ENCODE data around the gene SLC35A3.
A peak's percentile ranks its signal among the peaks of the same experiment; 100 is the strongest.
"Not testable (repeated sequence)": the region's sequence is repeated elsewhere in the genome, so short reads cannot be mapped to it uniquely, and the experiment has no call there.

The SLC35A3 gene

GRCh38 chr1:99963041-99963795 lies 6.6 kb upstream of the SLC35A3 start:
- Mint-ChIP-seq H3K27ac (no peak overlapping the region), H3K4me1 (ENCODE audit: low read depth) (peaks cover 4% of the 10 kb centered on the region), H3K9me3 (no peaks in the 10 kb centered on the region), H3K27me3 (ENCODE audit: low read depth) (no peaks in the 10 kb centered on the region), H3K36me3 (ENCODE audit: low read depth) (no peaks in the 10 kb centered on the region), H3K4me3 (no peak overlapping the region)

DNA sequence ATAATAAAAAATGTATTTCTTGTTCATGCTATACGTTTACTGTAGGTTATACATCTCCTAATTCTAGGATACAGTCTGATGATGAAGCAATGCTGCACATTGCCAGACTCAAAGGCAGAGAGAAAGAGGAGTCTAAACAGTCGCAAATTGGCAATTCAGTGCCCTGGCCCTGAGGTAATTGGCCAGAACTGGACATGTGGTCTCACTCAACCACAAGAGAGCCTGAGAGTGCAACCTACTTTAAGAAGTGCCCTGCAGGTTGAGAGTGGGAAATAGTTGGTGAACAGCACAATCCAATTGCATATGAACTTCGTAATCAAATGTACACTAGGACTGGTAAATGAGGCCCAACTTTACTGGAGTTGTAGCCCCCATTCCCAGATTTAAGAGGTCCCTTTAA lies 5.0 kb upstream of the SLC35A3 start:
- no peaks in the 10 kb centered on the region for H3K36me3 Mint-ChIP-seq (ENCODE audit: low read depth)
- H3K4me3 Mint-ChIP-seq, result no peak overlapping the region
- H3K27me3 Mint-ChIP-seq (ENCODE audit: low read depth), result no peaks in the 10 kb centered on the region
- H3K27ac Mint-ChIP-seq, result no peak overlapping the region
- H3K9me3 Mint-ChIP-seq, result no peaks in the 10 kb centered on the region
- peaks cover 11% of the 10 kb centered on the region for H3K4me1 Mint-ChIP-seq (ENCODE audit: low read depth)

- no peak overlapping the region for H3K27ac Mint-ChIP-seq
- H3K4me1 Mint-ChIP-seq (ENCODE audit: low read depth), result peaks cover 16% of the 10 kb centered on the region
- no peak overlapping the region for H3K4me3 Mint-ChIP-seq
- peaks cover 4% of the 10 kb centered on the region for H3K36me3 Mint-ChIP-seq (ENCODE audit: low read depth)
- no peaks in the 10 kb centered on the region for H3K27me3 Mint-ChIP-seq (ENCODE audit: low read depth)
- H3K9me3 Mint-ChIP-seq, result no peaks in the 10 kb centered on the region
Measured at GRCh38 chr1:99965646-99966375, 4.0 kb upstream of the SLC35A3 start.

DNA sequence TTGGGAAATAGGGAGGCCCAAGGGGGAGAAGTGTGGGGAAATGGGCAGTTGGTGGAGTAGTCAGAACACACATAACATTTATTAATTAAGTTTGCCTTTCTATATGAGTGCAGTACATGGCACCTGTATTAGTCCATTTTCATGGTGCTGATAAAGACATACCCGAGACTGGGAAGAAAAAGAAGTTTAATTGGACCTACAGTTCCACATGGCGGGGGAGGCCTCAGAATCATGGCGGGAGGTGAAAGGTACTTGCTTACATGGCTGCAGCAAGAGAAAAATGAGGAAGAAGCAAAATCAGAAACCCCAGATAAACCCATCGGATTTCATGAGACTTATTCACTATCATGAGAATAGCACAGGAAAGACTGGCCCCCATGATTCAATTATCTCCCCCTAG lies 1.6 kb upstream of the SLC35A3 start:
- H3K4me3 Mint-ChIP-seq, result peak overlapping the region; percentile 50
- no peaks in the 10 kb centered on the region for H3K9me3 Mint-ChIP-seq
- no peak overlapping the region for H3K27ac Mint-ChIP-seq
- no peaks in the 10 kb centered on the region for H3K27me3 Mint-ChIP-seq (ENCODE audit: low read depth)
- H3K4me1 Mint-ChIP-seq (ENCODE audit: low read depth), result peaks cover 23% of the 10 kb centered on the region
- peaks cover 4% of the 10 kb centered on the region for H3K36me3 Mint-ChIP-seq (ENCODE audit: low read depth)

- Mint-ChIP-seq H3K36me3 (ENCODE audit: low read depth) (peaks cover 4% of the 10 kb centered on the region), H3K27me3 (ENCODE audit: low read depth) (no peaks in the 10 kb centered on the region), H3K9me3 (no peaks in the 10 kb centered on the region), H3K4me3 (peak overlapping the region; percentile 74), H3K4me1 (ENCODE audit: low read depth) (peaks cover 23% of the 10 kb centered on the region), H3K27ac (peak overlapping the region; percentile 76)
Measured at GRCh38 chr1:99969260-99969728, 502 bp upstream of the SLC35A3 start.

GRCh38 chr1:99970713-99971255 lies 988 bp downstream of the SLC35A3 start:
- Mint-ChIP-seq H3K9me3 (no peaks in the 10 kb centered on the region), H3K27ac (peak overlapping the region; percentile 93), H3K27me3 (ENCODE audit: low read depth) (no peaks in the 10 kb centered on the region), H3K4me1 (ENCODE audit: low read depth) (peaks cover 25% of the 10 kb centered on the region), H3K36me3 (ENCODE audit: low read depth) (peaks cover 8% of the 10 kb centered on the region), H3K4me3 (peak overlapping the region; percentile 99)

DNA sequence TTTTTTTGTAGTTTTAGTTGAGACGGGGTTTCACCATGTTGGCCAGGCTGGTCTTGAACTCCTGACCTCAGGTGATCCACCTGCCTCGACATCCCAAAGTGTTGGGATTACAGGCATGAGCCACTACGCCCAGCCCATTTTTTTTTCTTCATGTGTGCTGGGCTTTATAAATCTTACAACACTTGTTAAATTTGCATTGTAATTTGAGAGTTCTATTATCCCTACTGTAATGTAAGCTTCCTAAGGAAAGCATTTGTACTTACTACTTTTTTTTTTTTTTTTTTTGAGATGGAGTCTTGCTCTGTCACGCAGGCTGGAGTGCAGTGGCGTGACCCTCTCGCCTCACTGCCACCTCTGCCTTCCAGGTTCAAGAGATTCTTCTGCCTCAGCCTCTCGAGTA lies 2.3 kb downstream of the SLC35A3 start:
- not testable (repeated sequence) for H3K27ac Mint-ChIP-seq; H3K9me3 Mint-ChIP-seq; H3K36me3 Mint-ChIP-seq (ENCODE audit: low read depth); H3K27me3 Mint-ChIP-seq (ENCODE audit: low read depth); H3K4me3 Mint-ChIP-seq
- peaks cover 25% of the 10 kb centered on the region for H3K4me1 Mint-ChIP-seq (ENCODE audit: low read depth)

DNA sequence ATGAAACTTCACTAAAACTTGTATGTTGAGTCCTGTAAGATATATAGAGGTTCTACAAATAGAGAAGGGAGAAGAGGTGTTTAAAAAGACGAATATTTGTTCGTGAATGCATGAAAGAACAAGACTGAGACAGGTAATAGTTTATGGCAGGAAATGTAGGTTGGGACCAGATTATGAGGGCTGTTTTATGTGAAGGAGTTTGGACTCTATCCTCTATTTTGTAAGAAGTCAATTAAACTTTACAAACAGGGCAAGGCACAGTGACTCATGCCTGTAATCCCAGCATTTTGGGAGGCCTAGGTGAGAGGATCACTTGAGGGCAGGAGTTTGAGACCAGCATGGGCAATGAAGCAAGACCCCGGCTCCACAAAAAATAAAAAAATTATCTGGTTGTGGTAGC lies 5.7 kb downstream of the SLC35A3 start:
- H3K9me3 Mint-ChIP-seq, result no peaks in the 10 kb centered on the region
- H3K36me3 Mint-ChIP-seq (ENCODE audit: low read depth), result peaks cover 4% of the 10 kb centered on the region
- H3K4me1 Mint-ChIP-seq (ENCODE audit: low read depth), result peaks cover 14% of the 10 kb centered on the region
- H3K27me3 Mint-ChIP-seq (ENCODE audit: low read depth), result no peaks in the 10 kb centered on the region
- no peak overlapping the region for H3K4me3 Mint-ChIP-seq
- no peak overlapping the region for H3K27ac Mint-ChIP-seq

- not testable (repeated sequence) for H3K27me3 Mint-ChIP-seq (ENCODE audit: low read depth); H3K4me1 Mint-ChIP-seq (ENCODE audit: low read depth); H3K36me3 Mint-ChIP-seq (ENCODE audit: low read depth); H3K4me3 Mint-ChIP-seq; H3K9me3 Mint-ChIP-seq; H3K27ac Mint-ChIP-seq
Measured at GRCh38 chr1:99977326-99977725, 7.5 kb downstream of the SLC35A3 start.

GRCh38 chr1:99978218-99978617 lies 8.4 kb downstream of the SLC35A3 start:
- H3K4me3 Mint-ChIP-seq, result no peak overlapping the region
- peaks cover 2% of the 10 kb centered on the region for H3K4me1 Mint-ChIP-seq (ENCODE audit: low read depth)
- no peaks in the 10 kb centered on the region for H3K27me3 Mint-ChIP-seq (ENCODE audit: low read depth)
- no peaks in the 10 kb centered on the region for H3K9me3 Mint-ChIP-seq
- no peak overlapping the region for H3K27ac Mint-ChIP-seq
- peaks cover 6% of the 10 kb centered on the region for H3K36me3 Mint-ChIP-seq (ENCODE audit: low read depth)

- Mint-ChIP-seq H3K4me3 (no peak overlapping the region), H3K36me3 (ENCODE audit: low read depth) (peaks cover 6% of the 10 kb centered on the region), H3K27ac (no peak overlapping the region)
Measured at GRCh38 chr1:99979091-99979490, 9.3 kb downstream of the SLC35A3 start.

DNA sequence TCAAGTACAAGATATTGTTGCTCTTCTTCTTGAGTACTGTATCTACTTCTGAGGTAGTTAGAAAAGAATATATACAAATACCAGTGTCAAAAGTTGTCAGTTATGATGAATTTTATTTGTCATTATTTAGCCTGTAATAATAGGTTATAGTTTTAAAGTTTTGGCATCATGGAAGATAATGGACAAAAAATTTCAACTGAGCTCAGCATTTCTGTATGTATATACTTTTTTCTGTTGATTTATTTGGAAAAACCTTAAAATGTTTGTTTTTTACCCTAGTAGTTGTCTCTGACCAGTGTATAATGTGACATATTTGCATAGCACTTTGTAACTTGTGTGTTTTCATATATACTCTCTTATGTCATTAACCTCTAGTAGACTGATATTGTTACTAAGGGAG lies 11.1 kb downstream of the SLC35A3 start:
- no peaks in the 10 kb centered on the region for H3K27me3 Mint-ChIP-seq (ENCODE audit: low read depth)
- H3K4me3 Mint-ChIP-seq, result no peak overlapping the region
- peaks cover 2% of the 10 kb centered on the region for H3K36me3 Mint-ChIP-seq (ENCODE audit: low read depth)
- no peaks in the 10 kb centered on the region for H3K9me3 Mint-ChIP-seq
- H3K27ac Mint-ChIP-seq, result no peak overlapping the region
- peaks cover 4% of the 10 kb centered on the region for H3K4me1 Mint-ChIP-seq (ENCODE audit: low read depth)

More at GRCh38 chr1:99979091-99979490, 9.3 kb downstream of the SLC35A3 start:
- peaks cover 2% of the 10 kb centered on the region for H3K4me1 Mint-ChIP-seq (ENCODE audit: low read depth)
- H3K9me3 Mint-ChIP-seq, result no peaks in the 10 kb centered on the region
- no peaks in the 10 kb centered on the region for H3K27me3 Mint-ChIP-seq (ENCODE audit: low read depth)

GRCh38 chr1:99986656-99987225 lies 16.9 kb downstream of the SLC35A3 start:
- H3K27me3 Mint-ChIP-seq (ENCODE audit: low read depth), result no peaks in the 10 kb centered on the region
- H3K4me3 Mint-ChIP-seq, result no peak overlapping the region
- peaks cover 4% of the 10 kb centered on the region for H3K4me1 Mint-ChIP-seq (ENCODE audit: low read depth)
- peaks cover 7% of the 10 kb centered on the region for H3K36me3 Mint-ChIP-seq (ENCODE audit: low read depth)
- no peak overlapping the region for H3K27ac Mint-ChIP-seq
- peaks cover 12% of the 10 kb centered on the region for H3K9me3 Mint-ChIP-seq

DNA sequence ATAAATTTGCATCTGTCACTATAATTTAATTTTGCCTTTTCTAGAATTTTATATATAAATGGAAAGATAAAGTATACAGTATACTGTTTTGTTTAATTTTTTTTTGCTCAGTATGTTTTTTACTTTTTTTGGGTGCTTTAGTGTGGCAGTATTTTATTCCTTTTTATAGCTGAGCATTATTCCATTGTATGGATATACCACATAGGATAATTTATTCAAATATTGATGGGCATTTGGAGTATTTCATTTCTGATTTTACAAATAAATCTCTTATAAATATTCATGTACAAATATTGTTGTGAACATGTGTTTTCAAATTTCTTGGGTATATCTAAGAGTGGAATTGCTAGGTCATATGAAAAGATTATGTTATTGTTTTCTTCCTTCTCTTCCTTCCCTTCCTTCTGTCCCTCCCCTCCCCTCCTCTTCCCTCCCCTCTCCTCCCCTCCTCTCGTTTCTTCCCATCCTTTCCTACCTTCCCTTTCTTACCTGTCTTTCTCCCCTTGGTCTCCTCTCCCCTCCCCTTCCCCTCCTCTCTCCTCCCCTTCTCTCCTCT lies 18.5 kb downstream of the SLC35A3 start:
- Mint-ChIP-seq H3K4me3 (no peak overlapping the region), H3K9me3 (peaks cover 28% of the 10 kb centered on the region), H3K27ac (no peak overlapping the region), H3K36me3 (ENCODE audit: low read depth) (peaks cover 14% of the 10 kb centered on the region), H3K4me1 (ENCODE audit: low read depth) (peaks cover 12% of the 10 kb centered on the region), H3K27me3 (ENCODE audit: low read depth) (no peaks in the 10 kb centered on the region)
